ENCODE data around the gene MAMDC4. TPM values are rescaled to one million over a fixed set of nuclear protein-coding genes. Genes with fewer than 3 reads are reported as not detected.

Gene MAMDC4
- total RNA-seq, 1 donor from 2014 or later = 12.9 TPM

DNA sequence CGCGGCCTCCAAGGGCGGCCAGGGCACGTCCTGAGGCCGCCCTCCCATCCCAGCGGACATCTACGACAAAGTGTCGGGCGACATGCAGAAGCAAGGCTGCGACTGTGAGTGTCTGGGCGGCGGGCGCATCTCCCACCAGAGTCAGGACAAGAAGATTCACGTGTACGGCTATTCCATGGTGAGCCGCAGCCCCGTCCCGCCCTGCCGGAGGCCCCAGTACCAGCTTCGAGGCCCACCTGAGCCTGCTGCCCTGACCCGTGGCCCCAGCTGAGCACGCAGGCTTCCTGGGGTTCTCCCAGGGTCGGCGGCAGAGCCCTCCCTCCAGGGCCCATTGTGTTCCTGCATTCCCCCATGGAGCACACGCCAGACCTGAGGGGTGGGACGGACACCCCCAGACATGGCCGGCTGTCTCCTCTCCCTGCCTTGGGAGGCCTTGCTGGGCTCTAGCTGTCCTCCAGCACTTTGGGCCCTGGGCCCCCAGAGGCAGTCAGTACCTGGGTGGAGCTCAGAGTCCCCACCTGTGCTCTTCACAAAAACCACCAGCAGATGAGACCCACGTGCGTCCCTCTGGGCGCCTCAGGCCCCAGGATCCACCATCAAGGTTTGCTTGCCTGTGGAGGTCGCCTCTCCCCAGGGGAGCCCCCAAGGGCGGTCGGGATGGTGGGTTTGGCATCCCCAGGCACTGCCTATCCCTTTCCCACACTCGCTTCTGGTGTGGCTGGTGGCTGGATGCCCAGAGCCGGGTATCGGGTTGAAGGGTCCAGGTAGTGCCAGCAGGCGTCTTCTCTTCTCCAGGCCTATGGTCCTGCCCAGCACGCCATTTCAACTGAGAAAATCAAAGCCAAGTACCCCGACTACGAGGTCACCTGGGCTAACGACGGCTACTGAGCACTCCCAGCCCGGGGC is 1.9 kb upstream of the MAMDC4 start:
- intact Hi-C loops (cut with DNase I) = no loop called here
- peaks cover 19% of the 10 kb centered on the region for H3K27me3 ChIP-seq
- H3K4me3 ChIP-seq = peak overlapping the region; percentile 89
- TF ChIP-seq, protein P1, sequence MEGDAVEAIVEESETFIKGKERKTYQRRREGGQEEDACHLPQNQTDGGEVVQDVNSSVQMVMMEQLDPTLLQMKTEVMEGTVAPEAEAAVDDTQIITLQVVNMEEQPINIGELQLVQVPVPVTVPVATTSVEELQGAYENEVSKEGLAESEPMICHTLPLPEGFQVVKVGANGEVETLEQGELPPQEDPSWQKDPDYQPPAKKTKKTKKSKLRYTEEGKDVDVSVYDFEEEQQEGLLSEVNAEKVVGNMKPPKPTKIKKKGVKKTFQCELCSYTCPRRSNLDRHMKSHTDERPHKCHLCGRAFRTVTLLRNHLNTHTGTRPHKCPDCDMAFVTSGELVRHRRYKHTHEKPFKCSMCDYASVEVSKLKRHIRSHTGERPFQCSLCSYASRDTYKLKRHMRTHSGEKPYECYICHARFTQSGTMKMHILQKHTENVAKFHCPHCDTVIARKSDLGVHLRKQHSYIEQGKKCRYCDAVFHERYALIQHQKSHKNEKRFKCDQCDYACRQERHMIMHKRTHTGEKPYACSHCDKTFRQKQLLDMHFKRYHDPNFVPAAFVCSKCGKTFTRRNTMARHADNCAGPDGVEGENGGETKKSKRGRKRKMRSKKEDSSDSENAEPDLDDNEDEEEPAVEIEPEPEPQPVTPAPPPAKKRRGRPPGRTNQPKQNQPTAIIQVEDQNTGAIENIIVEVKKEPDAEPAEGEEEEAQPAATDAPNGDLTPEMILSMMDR (IDR thresholded peaks at IDR 0.05) = no peak
- no peaks in the 10 kb centered on the region for H3K36me3 ChIP-seq
- DNase-seq (no peak), ATAC-seq (no peak)
- H3K27ac ChIP-seq = peak overlapping the region; percentile 87
- H3K4me1 ChIP-seq = peaks cover 17% of the 10 kb centered on the region
- H3K9me3 ChIP-seq = no peaks in the 10 kb centered on the region

DNA sequence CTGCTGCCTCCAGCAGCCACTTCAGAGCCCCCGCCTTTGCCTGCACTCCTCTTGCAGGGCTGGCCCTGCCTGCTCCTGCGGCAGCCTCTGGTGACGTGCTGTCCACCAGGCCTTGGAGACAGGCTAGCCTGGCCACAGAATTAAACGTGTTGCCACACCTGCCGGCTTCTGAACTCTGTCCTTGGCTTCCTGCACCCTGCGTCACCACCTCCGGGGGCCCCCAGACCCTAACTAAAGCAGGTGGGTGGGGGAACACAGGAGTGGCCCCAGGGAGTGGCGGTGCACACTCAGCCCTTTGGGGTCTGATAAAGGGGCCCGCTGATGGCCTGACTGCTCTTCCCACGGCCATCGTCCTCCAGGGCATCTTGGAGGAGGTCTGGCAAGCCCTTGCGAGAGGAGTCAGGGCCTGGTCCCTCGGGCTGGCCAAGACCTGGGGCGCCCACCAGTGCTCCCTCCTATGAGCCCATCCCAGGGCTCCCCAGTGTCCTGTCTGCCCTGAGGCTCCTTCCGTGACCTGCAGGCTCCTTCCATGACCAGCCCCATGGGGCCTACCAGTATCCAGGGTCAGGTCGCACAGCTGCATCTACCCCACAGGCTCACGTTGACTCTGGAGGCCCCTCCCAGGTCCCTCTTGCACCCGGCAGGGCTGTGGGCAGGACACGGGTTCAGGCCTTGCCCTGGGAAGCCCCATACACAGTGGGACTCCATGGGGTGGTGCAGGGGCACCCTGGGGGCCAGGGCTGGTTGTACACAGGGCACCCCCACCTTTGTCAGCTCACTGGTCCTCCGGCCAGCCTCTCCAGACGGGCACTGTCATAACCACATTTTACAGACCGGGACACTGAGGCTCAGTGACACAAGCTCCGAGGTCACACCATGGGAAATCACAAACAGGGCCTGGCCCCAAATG is 1.0 kb upstream of the MAMDC4 start:
- no peak overlapping the region for H3K4me3 ChIP-seq
- intact Hi-C loops (cut with DNase I) = no loop called here
- H3K36me3 ChIP-seq = no peaks in the 10 kb centered on the region
- H3K4me1 ChIP-seq = peaks cover 17% of the 10 kb centered on the region
- peaks cover 11% of the 10 kb centered on the region for H3K27me3 ChIP-seq
- ATAC-seq (no peak), DNase-seq (no peak)
- H3K27ac ChIP-seq = no peak overlapping the region
- TF ChIP-seq, protein P1 (IDR thresholded peaks at IDR 0.05) = no peak
- no peaks in the 10 kb centered on the region for H3K9me3 ChIP-seq

DNA sequence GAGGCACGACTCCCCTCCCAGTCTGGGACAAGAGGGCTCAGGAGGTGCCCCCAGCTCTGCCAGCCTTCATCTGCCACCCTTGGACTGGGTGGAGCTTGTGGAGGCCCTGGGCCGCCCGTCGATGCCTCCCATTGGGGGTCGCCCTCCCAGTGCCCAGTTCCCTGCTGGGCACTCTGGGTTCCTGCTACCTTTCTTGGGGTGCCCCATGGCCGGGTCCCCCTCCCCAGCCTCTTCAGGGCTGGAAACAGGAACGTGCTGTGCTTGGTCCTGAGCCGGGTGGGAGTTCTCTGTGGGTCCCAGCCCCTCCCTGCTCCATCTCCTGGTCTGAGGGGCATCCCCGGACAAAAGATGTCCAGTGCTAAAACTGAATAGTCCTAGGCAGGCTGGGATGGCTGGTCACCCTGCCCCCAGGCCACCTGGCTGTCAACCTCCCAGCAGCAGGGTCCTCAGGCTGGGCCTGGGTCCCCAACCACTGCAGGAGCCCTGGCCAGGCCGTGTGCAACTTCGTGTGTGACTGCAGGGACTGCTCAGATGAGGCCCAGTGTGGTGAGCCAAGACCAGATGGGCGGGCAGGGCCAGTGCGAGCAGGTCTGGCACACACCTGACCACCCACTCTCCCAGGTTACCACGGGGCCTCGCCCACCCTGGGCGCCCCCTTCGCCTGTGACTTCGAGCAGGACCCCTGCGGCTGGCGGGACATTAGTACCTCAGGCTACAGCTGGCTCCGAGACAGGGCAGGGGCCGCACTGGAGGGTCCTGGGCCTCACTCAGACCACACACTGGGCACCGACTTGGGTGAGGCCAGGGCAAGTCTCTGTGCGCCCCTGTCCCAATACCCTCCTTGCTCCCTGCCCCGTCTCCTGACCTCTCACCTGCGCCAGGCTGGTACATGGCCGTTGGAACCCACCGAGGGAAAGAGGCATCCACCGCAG is 784 bp downstream of the MAMDC4 start:
- Histone ChIP-seq H3K36me3 (no peaks in the 10 kb centered on the region), H3K27me3 (no peaks in the 10 kb centered on the region), H3K27ac (no peak overlapping the region), H3K4me1 (peaks cover 12% of the 10 kb centered on the region), H3K9me3 (no peaks in the 10 kb centered on the region), H3K4me3 (no peak overlapping the region)
- TF ChIP-seq, protein P1 (IDR thresholded peaks at IDR 0.05) = no peak
- ATAC-seq = no peak
- no peak for DNase-seq
- intact Hi-C loops (cut with DNase I) = no loop called here

DNA sequence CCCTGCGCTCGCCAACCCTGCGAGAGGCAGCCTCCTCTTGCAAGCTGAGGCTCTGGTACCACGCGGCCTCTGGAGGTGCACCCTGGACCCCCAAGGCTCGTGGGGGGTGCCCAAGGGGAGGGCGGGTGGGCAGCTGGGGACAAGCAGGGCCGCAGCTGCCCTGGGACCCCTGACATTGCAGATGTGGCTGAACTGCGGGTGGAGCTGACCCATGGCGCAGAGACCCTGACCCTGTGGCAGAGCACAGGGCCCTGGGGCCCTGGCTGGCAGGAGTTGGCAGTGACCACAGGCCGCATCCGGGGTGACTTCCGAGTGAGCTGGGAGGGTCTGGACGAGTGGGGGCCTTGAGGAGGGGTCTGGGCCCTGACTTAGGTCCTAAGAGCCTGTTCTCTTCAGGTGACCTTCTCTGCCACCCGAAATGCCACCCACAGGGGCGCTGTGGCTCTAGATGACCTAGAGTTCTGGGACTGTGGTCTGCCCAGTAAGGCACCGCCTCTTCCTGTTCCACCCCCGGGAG is 1.5 kb downstream of the MAMDC4 start:
- Histone ChIP-seq H3K9me3 (no peaks in the 10 kb centered on the region), H3K36me3 (no peaks in the 10 kb centered on the region), H3K27ac (no peak overlapping the region), H3K4me1 (peaks cover 12% of the 10 kb centered on the region), H3K27me3 (no peaks in the 10 kb centered on the region), H3K4me3 (no peak overlapping the region)
- TF ChIP-seq, protein P1 (IDR thresholded peaks at IDR 0.05) = no peak
- no peak for ATAC-seq
- DNase-seq = no peak
- intact Hi-C loops (cut with DNase I) = no loop called here
